Effector memory CD8-positive, alpha-beta T cell (primary cell): ENCODE measurements around the gene MTUS2.
"Not testable (repeated sequence)": the region's sequence is repeated elsewhere in the genome, so short reads cannot be mapped to it uniquely, and the experiment has no call there.

Experiments
- ATAC-seq: fragments of 150-1000 bp; cut with Tn5 transposase; replicated peaks from 2 replicates; pipeline ENCODE4 v1.10.0; 2021; ENCODE audit warnings: mild to moderate bottlenecking, moderate library complexity
- DNase-seq, 3 experiments: peaks; one replicate each; pipeline ENCODE4 v3.0.0; 2021
- H3K27ac Mint-ChIP-seq, 2 donors: one replicate each; pipeline ENCODE4 v1.8.0; 2022; ENCODE audit warnings: mild to moderate bottlenecking in 2 of 2, mixed read lengths in 2 of 2, moderate library complexity in 2 of 2
- H3K27me3 Mint-ChIP-seq, 2 donors: one replicate each; pipeline ENCODE4 v1.8.0; 2022; ENCODE audit warnings: mixed read lengths in 2 of 2
- H3K36me3 Mint-ChIP-seq: one replicate; pipeline ENCODE4 v1.8.0; 2022; ENCODE audit warnings: mild to moderate bottlenecking, moderate library complexity, mixed read lengths; ENCODE audit not compliant: insufficient read depth
- H3K4me1 Mint-ChIP-seq, 2 donors: one replicate each; pipeline ENCODE4 v1.8.0; 2022; ENCODE audit warnings: low read depth in 2 of 2, mixed read lengths in 2 of 2
- H3K4me3 Mint-ChIP-seq, 2 donors: one replicate each; pipeline ENCODE4 v1.8.0; 2022; ENCODE audit warnings: mild to moderate bottlenecking in 2 of 2, mixed read lengths in 2 of 2, moderate library complexity in 2 of 2
- H3K9me3 Mint-ChIP-seq, 2 donors: one replicate each; pipeline ENCODE4 v1.8.0; 2022; ENCODE audit warnings: mixed read lengths in 2 of 2

The MTUS2 gene

DNA sequence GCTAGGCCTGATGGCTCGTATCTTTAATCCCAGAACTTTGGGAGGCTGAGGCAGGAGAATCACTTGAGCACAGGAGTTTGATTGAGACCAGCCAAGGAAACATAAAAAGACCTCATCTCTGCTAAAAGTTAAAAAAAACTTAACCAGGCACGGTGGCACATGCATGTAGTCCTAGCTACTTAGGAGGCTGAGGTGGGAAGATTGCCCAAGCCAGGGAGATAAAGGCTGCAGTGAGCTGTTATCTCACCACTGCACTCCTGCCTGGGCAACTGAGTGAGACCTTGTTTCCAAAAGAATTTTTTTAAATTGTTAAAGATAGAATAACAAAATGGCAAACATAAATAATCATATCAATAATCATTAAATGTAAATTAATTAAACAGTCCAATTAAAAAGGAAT is 365.8 kb downstream of the MTUS2 start:
- Mint-ChIP-seq H3K4me1 (no peaks in the 10 kb centered on the region), H3K4me3 (no peak overlapping the region), H3K27me3 (no peaks in the 10 kb centered on the region), H3K9me3 (peaks cover 16 to 23% of the 10 kb centered on the region in 2 donors), H3K36me3 (no peaks in the 10 kb centered on the region), H3K27ac (no peak overlapping the region)
- DNase-seq (no peak), ATAC-seq (no peak)

DNA sequence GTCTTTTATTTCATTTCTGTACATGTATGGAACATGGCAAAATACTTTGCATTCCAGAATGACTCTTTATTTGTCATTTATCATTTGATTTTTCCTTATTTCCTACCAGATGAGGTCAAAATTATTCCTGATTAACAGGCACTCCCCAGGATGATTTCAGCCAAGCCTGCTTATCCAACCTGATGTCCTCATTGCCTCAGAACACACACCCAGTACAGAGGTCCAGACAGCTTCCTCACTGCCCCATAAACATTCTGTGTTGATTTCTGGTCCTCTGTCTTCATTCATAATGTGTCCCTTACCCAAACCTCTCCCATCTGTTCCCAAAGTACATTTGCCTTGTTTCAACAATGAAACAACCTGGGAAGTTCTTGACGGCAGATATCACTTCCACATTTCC is 367.4 kb downstream of the MTUS2 start:
- Mint-ChIP-seq H3K36me3 (no peaks in the 10 kb centered on the region), H3K27ac (no peak overlapping the region), H3K9me3 (peaks cover 16 to 22% of the 10 kb centered on the region in 2 donors), H3K4me3 (peak overlapping the region in 1 of 2 donors; percentile 4), H3K27me3 (no peaks in the 10 kb centered on the region), H3K4me1 (no peaks in the 10 kb centered on the region)
- DNase-seq, result no peak
- ATAC-seq, result no peak

DNA sequence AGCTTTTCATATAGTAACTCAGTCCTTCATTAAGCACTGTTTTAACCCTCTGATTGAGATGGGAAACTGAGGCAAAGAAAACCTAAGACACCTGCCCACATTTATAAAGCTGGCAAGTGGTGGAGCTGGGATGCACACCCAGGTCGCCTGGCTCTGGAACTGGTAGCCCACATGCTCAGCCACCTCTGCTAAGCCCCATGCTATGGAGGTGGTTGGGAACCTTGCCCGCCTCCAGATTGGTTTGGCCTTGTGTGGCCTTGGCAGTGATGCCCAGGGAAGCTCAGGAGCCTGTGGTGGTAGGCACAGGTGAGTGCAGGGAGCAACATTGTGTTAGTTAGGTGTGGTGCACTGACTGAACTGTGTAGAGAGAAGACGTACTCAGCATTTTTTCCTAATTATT is 370.2 kb downstream of the MTUS2 start:
- H3K9me3 Mint-ChIP-seq, result peaks cover under 1 to 8% of the 10 kb centered on the region in 2 donors
- no peak overlapping the region for H3K27ac Mint-ChIP-seq
- H3K4me3 Mint-ChIP-seq, result no peak overlapping the region
- DNase-seq, result no peak
- H3K4me1 Mint-ChIP-seq, result no peaks in the 10 kb centered on the region
- ATAC-seq, result no peak
- no peaks in the 10 kb centered on the region for H3K36me3 Mint-ChIP-seq
- no peaks in the 10 kb centered on the region for H3K27me3 Mint-ChIP-seq

GRCh38 chr13:29193083-29193482 is 372.9 kb downstream of the MTUS2 start:
- Mint-ChIP-seq H3K27ac (no peak overlapping the region), H3K4me1 (no peaks in the 10 kb centered on the region), H3K9me3 (peaks cover 8 to 9% of the 10 kb centered on the region in 2 donors), H3K36me3 (no peaks in the 10 kb centered on the region), H3K4me3 (no peak overlapping the region), H3K27me3 (no peaks in the 10 kb centered on the region)
- ATAC-seq (no peak), DNase-seq (no peak)

DNA sequence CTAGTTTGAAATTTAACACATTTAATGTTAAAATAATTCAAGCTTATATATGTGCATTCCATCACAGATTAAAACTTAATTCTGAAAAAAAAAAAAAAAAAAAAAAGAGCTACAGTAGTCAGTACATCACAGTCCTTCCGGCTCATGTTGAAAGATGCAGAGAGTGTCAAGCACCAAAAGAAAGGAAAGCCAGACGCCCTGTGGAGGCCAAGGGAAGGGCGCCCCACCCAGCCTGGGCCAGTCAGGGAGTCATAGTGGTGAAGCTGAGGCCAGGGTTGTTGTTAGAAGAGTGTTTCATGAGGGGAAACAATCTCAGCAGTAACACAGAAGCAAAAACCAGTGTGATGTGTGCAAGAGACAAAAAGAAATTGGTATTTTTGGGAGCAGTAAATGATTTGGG is 375.3 kb downstream of the MTUS2 start:
- no peak overlapping the region for H3K27ac Mint-ChIP-seq
- no peak for ATAC-seq
- no peaks in the 10 kb centered on the region for H3K27me3 Mint-ChIP-seq
- H3K4me1 Mint-ChIP-seq, result no peaks in the 10 kb centered on the region
- H3K9me3 Mint-ChIP-seq, result peaks cover 6 to 11% of the 10 kb centered on the region in 2 donors
- no peaks in the 10 kb centered on the region for H3K36me3 Mint-ChIP-seq
- no peak for DNase-seq
- no peak overlapping the region for H3K4me3 Mint-ChIP-seq

- Mint-ChIP-seq H3K4me1 (no peaks in the 10 kb centered on the region), H3K27me3 (no peaks in the 10 kb centered on the region), H3K4me3 (no peak overlapping the region), H3K27ac (no peak overlapping the region), H3K9me3 (peaks cover 6 to 11% of the 10 kb centered on the region in 2 donors), H3K36me3 (no peaks in the 10 kb centered on the region)
- ATAC-seq (no peak), DNase-seq (no peak)
These were observed 376.4 kb downstream of the MTUS2 start for GRCh38 chr13:29196409-29197074.

- H3K27ac Mint-ChIP-seq, DNase-seq, H3K9me3 Mint-ChIP-seq, H3K27me3 Mint-ChIP-seq, ATAC-seq, H3K4me1 Mint-ChIP-seq, H3K4me3 Mint-ChIP-seq, H3K36me3 Mint-ChIP-seq: not testable (repeated sequence)
These were observed 382.6 kb downstream of the MTUS2 start for GRCh38 chr13:29202753-29203152.

DNA sequence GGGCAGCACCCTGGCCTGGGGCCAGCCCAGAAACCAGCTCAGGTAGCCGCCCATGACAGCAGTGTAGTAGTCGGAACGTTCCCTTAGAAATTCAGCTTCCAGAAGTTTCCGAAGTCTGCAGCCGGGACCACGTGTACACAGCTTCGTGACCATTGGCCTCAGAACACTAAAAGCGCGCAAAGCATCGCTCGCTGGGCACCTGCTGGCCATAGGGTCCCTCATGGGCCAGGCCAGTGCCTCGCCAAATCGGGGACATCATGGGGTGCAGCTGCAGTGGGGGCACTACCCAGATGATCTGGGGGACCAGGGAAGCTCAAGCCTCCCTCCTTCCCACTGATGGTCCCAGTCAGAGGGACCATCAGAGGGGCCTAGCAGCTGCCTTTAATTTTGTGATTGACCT is 384.5 kb downstream of the MTUS2 start:
- Mint-ChIP-seq H3K27me3 (no peaks in the 10 kb centered on the region), H3K36me3 (no peaks in the 10 kb centered on the region), H3K27ac (no peak overlapping the region), H3K9me3 (peaks cover 0 to 4% of the 10 kb centered on the region in 2 donors), H3K4me1 (no peaks in the 10 kb centered on the region), H3K4me3 (no peak overlapping the region)
- no peak for DNase-seq
- ATAC-seq, result no peak

DNA sequence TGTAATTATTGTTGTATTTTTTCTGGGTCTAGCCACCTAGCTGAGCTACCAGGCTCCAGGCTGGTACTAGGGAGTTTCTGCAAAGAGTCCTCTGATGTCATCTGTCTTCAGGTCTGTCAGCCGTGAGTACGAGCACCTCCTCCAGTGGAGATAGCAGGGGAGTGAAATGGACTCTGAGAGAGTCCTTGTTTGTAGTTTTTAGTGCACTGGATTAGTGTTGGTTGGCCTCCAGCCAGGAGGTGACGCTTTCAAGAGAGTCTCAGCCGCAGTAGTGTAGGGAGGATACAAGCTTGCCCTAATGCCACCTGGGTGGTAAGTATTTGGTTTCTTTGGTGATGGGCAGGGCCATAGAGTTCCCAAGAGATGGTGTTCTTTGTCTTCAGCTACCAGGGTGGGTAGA is 390.5 kb downstream of the MTUS2 start:
- no peaks in the 10 kb centered on the region for H3K36me3 Mint-ChIP-seq
- H3K4me1 Mint-ChIP-seq, result no peaks in the 10 kb centered on the region
- ATAC-seq (no peak), DNase-seq (no peak)
- peaks cover 0 to 1% of the 10 kb centered on the region in 2 donors for H3K9me3 Mint-ChIP-seq
- H3K27me3 Mint-ChIP-seq, result no peaks in the 10 kb centered on the region
- no peak overlapping the region for H3K27ac Mint-ChIP-seq
- H3K4me3 Mint-ChIP-seq, result no peak overlapping the region

DNA sequence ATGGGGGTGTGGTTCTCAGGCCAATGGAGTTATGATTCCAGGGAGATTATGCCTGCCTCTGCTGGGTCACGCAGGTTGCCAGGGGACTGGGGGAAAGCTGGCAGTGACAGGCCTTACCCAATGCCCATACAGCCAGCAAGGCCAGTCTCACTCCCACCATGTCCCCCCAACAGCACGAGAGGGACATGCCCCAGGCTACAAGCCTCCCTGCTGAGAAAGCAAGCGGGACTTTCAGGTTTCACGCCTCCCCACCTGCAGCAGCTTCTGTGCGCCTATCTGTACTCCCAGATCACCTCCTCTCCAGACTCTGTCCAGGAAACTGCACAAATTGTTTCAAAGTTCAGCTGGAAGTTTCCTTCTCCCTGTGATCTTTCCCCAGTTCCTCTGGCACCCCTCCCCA is 391.0 kb downstream of the MTUS2 start:
- not testable (repeated sequence) for H3K27me3 Mint-ChIP-seq, ATAC-seq, DNase-seq, H3K9me3 Mint-ChIP-seq, H3K4me3 Mint-ChIP-seq, H3K27ac Mint-ChIP-seq, H3K4me1 Mint-ChIP-seq, H3K36me3 Mint-ChIP-seq

GRCh38 chr13:29222458-29222857 is 402.3 kb downstream of the MTUS2 start:
- DNase-seq (no peak), ATAC-seq (no peak)
- Mint-ChIP-seq H3K4me1 (no peaks in the 10 kb centered on the region), H3K9me3 (peaks cover 0 to 3% of the 10 kb centered on the region in 2 donors), H3K36me3 (no peaks in the 10 kb centered on the region), H3K27me3 (no peaks in the 10 kb centered on the region), H3K4me3 (no peak overlapping the region), H3K27ac (no peak overlapping the region)

GRCh38 chr13:29224206-29224605 is 404.1 kb downstream of the MTUS2 start:
- H3K36me3 Mint-ChIP-seq, result no peaks in the 10 kb centered on the region
- H3K27ac Mint-ChIP-seq, result no peak overlapping the region
- H3K27me3 Mint-ChIP-seq, result no peaks in the 10 kb centered on the region
- H3K4me3 Mint-ChIP-seq, result no peak overlapping the region
- DNase-seq, result no peak
- no peak for ATAC-seq
- no peaks in the 10 kb centered on the region for H3K4me1 Mint-ChIP-seq
- no peaks in the 10 kb centered on the region for H3K9me3 Mint-ChIP-seq

DNA sequence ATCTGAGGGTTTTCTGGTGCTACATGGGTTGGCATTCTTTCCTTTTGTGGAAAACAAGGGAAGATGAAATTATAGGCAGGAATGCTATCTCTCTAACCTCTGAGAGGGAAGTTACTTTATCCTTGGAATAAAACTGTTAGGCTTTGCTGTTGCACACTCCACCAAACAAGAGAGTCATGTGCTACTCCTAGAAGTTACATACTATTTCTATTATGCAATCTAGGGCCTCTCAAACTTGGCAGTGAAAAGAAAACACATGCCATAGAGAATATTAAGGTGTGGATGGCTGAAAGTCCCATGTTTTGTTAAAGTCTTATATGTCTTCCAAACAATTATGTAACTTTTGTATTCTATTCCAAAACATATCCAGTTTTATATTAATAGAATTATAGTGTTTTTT is 407.4 kb downstream of the MTUS2 start:
- Mint-ChIP-seq H3K27me3 (no peaks in the 10 kb centered on the region), H3K27ac (no peak overlapping the region), H3K4me1 (no peaks in the 10 kb centered on the region), H3K36me3 (no peaks in the 10 kb centered on the region), H3K9me3 (no peaks in the 10 kb centered on the region), H3K4me3 (no peak overlapping the region)
- no peak for DNase-seq
- no peak for ATAC-seq

GRCh38 chr13:29230299-29230845 is 410.2 kb downstream of the MTUS2 start:
- no peaks in the 10 kb centered on the region for H3K9me3 Mint-ChIP-seq
- H3K27ac Mint-ChIP-seq, result no peak overlapping the region
- ATAC-seq (no peak), DNase-seq (no peak)
- H3K36me3 Mint-ChIP-seq, result no peaks in the 10 kb centered on the region
- no peak overlapping the region for H3K4me3 Mint-ChIP-seq
- no peaks in the 10 kb centered on the region for H3K27me3 Mint-ChIP-seq
- H3K4me1 Mint-ChIP-seq, result no peaks in the 10 kb centered on the region
